Ascending aorta (tissue), 2 donors: ENCODE data around the gene UNC13C. TPM values are rescaled to one million over a fixed set of nuclear protein-coding genes. Genes with fewer than 3 reads are reported as not detected.

ENCODE experiments used
- DNase-seq, 2 donors: peaks; one replicate each; pipeline ENCODE4 v3.0.0-alpha.2; 2019; ENCODE audit warnings: low spot score in 2 of 2
- H3K27ac ChIP-seq, 2 donors: fragments of 200-600 bp; sonication (generic); one replicate each; pipeline ENCODE4 v1.5.1; 2016 to 2017; ENCODE audit warnings: mild to moderate bottlenecking in 1 of 2
- H3K27me3 ChIP-seq: fragments of 200-600 bp; sonication (generic); one replicate; pipeline ENCODE4 v1.5.1; 2017
- H3K36me3 ChIP-seq, 2 donors: fragments of 200-600 bp; sonication (generic); one replicate each; pipeline ENCODE4 v1.5.1; 2016
- H3K4me1 ChIP-seq, 2 donors: fragments of 200-600 bp; sonication (generic); one replicate each; pipeline ENCODE4 v1.5.1; 2016 to 2017; ENCODE audit warnings: mild to moderate bottlenecking in 1 of 2
- H3K4me3 ChIP-seq, 2 donors: fragments of 200-600 bp; sonication (generic); one replicate each; pipeline ENCODE4 v1.5.1; 2016 to 2017; ENCODE audit warnings: mild to moderate bottlenecking in 1 of 2
- H3K9me3 ChIP-seq, 2 donors: fragments of 200-600 bp; sonication (generic); one replicate each; pipeline ENCODE4 v1.5.1; 2016
- intact Hi-C: fragments of 100-400 bp; cut with DNase I; formaldehyde crosslinking; loops from one replicate; pipeline ENCODE4 v1.15.1; 2023
- total RNA-seq: library from RNA; depleted of rRNA; stranded (reverse); fragments of >200 nt; gene quantifications from one replicate; pipeline ENCODE4 v1.1.0, GENCODE V29; 2016
- TF ChIP-seq, protein P1 (sequence below), 3 experiments: fragments of 200-600 bp in 2 of 3; fragments of 450-650 bp in 1 of 3; sonication (generic) in 2 of 3; IDR thresholded peaks; one replicate each; pipeline ENCODE4 v1.5.1; 2016 to 2019; ENCODE audit warnings: antibody characterized with exemption in 3 of 3, mild to moderate bottlenecking in 1 of 3, moderate library complexity in 1 of 3

The UNC13C gene
- total RNA-seq, 1 donor from 2014 or later, result 2.0 TPM

DNA sequence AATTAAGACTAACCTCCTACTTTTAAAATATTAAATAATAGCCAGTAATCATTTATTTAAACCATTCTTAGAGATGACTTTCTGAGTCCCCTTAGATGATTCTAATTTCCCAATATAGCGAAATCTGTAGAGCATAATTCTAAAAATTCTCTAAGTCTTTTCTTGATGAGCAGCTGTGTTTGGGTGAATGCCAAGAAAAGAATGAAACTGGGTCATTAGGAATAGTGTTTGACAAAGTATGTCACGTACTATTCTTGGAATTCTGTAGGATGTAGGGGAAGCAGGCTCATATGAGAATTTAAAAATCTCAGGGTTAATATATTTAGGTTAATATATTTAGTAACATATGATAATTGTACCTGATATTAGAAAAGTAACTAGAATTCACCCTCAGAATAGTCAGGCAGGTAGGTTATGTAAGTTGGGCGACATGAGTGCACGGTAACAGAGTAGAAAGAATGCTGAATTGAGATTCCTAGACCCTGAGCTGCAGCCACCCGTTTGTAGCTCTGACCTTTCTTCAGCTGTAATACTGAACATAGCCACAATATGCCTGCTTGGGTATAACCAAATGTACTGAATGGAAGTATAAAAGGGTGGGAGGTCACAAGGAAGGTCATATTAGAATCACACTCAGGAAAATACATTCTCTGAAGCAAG lies 524.3 kb downstream of the UNC13C start:
- Histone ChIP-seq H3K9me3 (no peaks in the 10 kb centered on the region), H3K27me3 (no peaks in the 10 kb centered on the region), H3K4me1 (no peaks in the 10 kb centered on the region), H3K27ac (no peak overlapping the region), H3K36me3 (no peaks in the 10 kb centered on the region), H3K4me3 (no peak overlapping the region)
- no peak for DNase-seq
- intact Hi-C loops, result no loop called here
- TF ChIP-seq, protein P1, sequence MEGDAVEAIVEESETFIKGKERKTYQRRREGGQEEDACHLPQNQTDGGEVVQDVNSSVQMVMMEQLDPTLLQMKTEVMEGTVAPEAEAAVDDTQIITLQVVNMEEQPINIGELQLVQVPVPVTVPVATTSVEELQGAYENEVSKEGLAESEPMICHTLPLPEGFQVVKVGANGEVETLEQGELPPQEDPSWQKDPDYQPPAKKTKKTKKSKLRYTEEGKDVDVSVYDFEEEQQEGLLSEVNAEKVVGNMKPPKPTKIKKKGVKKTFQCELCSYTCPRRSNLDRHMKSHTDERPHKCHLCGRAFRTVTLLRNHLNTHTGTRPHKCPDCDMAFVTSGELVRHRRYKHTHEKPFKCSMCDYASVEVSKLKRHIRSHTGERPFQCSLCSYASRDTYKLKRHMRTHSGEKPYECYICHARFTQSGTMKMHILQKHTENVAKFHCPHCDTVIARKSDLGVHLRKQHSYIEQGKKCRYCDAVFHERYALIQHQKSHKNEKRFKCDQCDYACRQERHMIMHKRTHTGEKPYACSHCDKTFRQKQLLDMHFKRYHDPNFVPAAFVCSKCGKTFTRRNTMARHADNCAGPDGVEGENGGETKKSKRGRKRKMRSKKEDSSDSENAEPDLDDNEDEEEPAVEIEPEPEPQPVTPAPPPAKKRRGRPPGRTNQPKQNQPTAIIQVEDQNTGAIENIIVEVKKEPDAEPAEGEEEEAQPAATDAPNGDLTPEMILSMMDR (IDR thresholded peaks at IDR 0.05), result no peak

DNA sequence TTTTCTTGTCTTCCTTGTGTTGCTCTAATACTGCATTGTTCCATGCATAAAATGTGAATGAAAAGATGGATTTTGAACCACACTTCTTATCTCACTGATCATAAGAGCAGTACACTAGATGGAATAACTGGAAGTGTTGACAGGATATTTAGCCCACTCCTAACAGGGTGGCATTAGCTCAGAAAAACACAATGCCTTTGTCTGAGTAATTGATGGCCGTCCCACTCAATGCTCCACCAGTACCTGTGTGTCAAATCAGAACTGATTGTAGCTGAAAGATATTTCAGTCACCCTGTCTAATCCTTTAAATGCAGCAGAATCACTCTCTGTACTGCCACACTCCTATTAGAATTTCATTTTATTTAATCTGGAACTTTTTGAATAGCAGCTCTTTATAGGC lies 526.5 kb downstream of the UNC13C start:
- Histone ChIP-seq H3K27ac (no peak overlapping the region), H3K4me3 (no peak overlapping the region), H3K4me1 (no peaks in the 10 kb centered on the region), H3K9me3 (no peaks in the 10 kb centered on the region), H3K36me3 (no peaks in the 10 kb centered on the region), H3K27me3 (no peaks in the 10 kb centered on the region)
- intact Hi-C loops, result no loop called here
- TF ChIP-seq, protein P1 (IDR thresholded peaks at IDR 0.05), result no peak
- no peak for DNase-seq

DNA sequence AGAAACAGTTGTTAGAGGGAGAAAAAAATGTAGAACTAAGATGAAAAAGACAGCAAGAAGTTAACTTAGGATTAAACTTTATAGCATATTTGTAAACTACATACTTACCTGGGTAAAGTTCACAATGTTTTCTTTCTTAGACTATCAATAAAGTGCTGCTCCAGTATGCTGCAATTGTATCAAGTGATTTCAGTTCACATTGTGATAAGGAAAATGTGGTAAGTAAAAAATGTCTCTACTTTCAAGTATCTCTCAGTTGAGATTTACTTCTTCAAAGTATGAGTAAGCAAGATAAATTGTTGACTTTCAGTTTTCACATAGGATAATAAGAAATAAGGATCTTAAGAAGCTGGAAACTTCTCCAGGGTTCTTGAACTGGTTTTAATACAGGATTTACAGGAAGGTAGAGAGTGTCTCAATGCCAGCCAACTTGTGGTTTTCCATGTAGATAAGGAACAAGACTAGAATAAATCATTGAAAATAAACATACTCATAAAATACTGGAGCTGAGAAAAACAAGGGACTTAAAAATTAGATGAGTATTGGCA lies 528.8 kb downstream of the UNC13C start:
- H3K4me3 ChIP-seq, result no peak overlapping the region
- H3K36me3 ChIP-seq, result no peaks in the 10 kb centered on the region
- TF ChIP-seq, protein P1 (IDR thresholded peaks at IDR 0.05), result no peak
- H3K27ac ChIP-seq, result no peak overlapping the region
- intact Hi-C loops, result no loop called here
- H3K9me3 ChIP-seq, result no peaks in the 10 kb centered on the region
- no peak for DNase-seq
- no peaks in the 10 kb centered on the region for H3K4me1 ChIP-seq
- no peaks in the 10 kb centered on the region for H3K27me3 ChIP-seq

DNA sequence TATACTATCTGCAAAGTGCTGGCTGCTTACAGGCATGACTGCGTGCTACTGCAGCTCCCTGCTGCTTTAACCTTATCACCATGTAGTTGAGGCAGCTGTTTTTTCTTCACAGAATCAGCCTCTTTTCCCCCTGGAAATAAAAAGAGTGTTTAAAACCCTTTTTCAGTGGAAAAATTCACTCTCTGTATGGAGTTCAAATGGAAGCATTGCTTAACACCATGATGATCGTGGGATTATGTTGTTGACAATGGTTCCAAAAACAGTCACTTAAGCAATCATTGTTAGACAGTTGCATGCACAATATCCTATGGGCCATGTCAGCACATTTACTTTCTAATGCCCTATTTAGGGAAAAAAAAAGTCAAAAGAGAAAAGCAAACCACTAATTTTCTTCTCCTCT lies 536.4 kb downstream of the UNC13C start:
- Histone ChIP-seq H3K36me3 (no peaks in the 10 kb centered on the region), H3K9me3 (no peaks in the 10 kb centered on the region), H3K27me3 (no peaks in the 10 kb centered on the region), H3K27ac (no peak overlapping the region), H3K4me1 (peaks cover 0 to 6% of the 10 kb centered on the region in 2 donors), H3K4me3 (no peak overlapping the region)
- DNase-seq, result no peak
- intact Hi-C loops, result no loop called here
- TF ChIP-seq, protein P1 (IDR thresholded peaks at IDR 0.05), result no peak

DNA sequence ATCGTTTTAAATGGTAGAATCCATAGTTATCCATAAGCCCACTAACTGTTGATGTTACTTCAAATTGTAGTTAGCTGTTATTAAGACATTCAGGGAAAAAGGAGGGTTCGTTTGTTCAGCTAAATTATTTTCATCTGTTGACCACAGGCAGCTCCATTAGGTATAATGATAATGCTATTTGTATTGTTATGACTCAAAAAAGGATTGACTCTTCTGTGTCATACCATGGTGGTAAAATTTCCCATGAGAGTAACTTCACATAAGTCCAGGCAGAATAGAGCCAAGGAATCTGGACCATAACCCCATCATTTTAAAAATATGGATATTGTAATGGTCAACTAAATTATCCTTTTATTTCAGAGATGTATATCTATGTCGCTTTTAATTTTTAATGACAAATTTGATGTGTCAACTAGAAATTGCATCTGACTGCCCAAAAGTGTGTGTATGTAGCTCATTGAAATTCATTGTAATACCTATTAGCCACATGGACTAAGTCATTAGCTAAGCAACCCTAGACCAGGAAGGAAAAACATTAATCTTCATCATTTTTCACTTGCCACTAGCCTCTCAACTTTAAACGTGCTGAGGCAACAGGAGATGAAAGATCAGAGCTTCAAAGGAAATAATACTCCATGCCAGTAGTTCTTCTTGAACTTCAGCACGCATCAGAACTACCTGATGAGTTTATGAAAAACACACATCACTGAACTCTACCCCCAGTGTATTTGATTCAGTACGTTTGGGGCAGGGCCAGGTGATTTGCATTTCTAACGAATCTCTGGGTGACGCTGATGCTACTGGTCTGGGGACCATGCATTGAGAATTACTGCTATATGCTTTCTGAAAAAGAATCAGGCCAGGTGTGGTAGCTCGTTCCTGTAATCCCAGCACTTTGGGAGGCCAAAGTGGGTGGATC lies 537.7 kb downstream of the UNC13C start:
- intact Hi-C loops, result loop anchor here (5.0 kb wide), 1 partner anchor 51 kb away; no protein-coding TSS in a partner anchor
- no peaks in the 10 kb centered on the region for H3K36me3 ChIP-seq
- H3K27me3 ChIP-seq, result no peaks in the 10 kb centered on the region
- TF ChIP-seq, protein P1 (IDR thresholded peaks at IDR 0.05), result no peak
- no peak overlapping the region for H3K4me3 ChIP-seq
- DNase-seq, result no peak
- H3K27ac ChIP-seq, result no peak overlapping the region
- H3K9me3 ChIP-seq, result no peaks in the 10 kb centered on the region
- peaks cover 0 to 9% of the 10 kb centered on the region in 2 donors for H3K4me1 ChIP-seq
